ENCODE results near the gene PLEKHM2.

PLEKHM2 gene

GRCh38 chr1:15732686-15733081, 48.6 kb downstream of the PLEKHM2 start:
- in situ Hi-C loops (cut with MboI; ENCODE audit: low sequenced_read_pairs, unreplicated experiment) = loop anchor here (25.0 kb wide), 1 partner anchor 395 kb away; no protein-coding TSS in a partner anchor
- DNase-seq (ENCODE audit: low spot score) = no peak
- no peak for TF ChIP-seq CTCF (IDR thresholded peaks at IDR 0.05; ENCODE audit: borderline replicate concordance, control extremely low read depth, extremely low read depth, insufficient read depth, missing control alignments)

GRCh38 chr1:15733218-15733725, 49.2 kb downstream of the PLEKHM2 start:
- no peak for TF ChIP-seq CTCF (IDR thresholded peaks at IDR 0.05; ENCODE audit: borderline replicate concordance, control extremely low read depth, extremely low read depth, insufficient read depth, missing control alignments)
- no peak for DNase-seq (ENCODE audit: low spot score)
- in situ Hi-C loops (cut with MboI; ENCODE audit: low sequenced_read_pairs, unreplicated experiment) = loop anchor here (25.0 kb wide), 1 partner anchor 396 kb away; no protein-coding TSS in a partner anchor

DNA sequence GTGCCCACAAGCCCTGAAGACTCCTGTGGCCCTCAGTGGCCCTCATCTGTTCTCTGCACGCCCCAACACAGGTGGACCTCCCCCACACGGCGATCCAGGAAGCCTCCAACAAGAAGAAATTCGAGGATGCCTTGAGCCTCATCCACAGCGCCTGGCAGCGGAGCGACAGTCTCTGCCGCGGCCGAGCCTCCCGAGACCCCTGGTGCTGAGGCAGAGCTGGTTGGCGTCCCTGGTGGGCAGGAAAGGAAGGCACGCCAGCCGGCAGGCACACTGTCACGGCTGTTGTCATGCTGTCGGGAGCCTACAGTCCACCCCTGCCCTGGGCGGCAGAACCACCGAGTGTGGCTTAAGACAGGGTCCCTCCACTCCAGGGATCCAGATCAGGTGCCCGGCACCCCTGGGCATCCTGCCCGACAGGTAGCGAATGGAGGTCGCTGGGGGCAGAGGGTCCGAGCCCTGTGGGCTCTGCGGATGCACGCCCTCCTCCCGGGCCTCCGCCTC, 49.7 kb downstream of the PLEKHM2 start:
- in situ Hi-C loops (cut with MboI; ENCODE audit: low sequenced_read_pairs, unreplicated experiment) = loop anchor here (25.0 kb wide), 1 partner anchor 396 kb away; no protein-coding TSS in a partner anchor
- no peak for TF ChIP-seq CTCF (IDR thresholded peaks at IDR 0.05; ENCODE audit: borderline replicate concordance, control extremely low read depth, extremely low read depth, insufficient read depth, missing control alignments)
- DNase-seq (ENCODE audit: low spot score) = no peak

GRCh38 chr1:15734296-15734695, 50.2 kb downstream of the PLEKHM2 start:
- no peak for TF ChIP-seq CTCF (IDR thresholded peaks at IDR 0.05; ENCODE audit: borderline replicate concordance, control extremely low read depth, extremely low read depth, insufficient read depth, missing control alignments)
- DNase-seq (ENCODE audit: low spot score) = no peak
- in situ Hi-C loops (cut with MboI; ENCODE audit: low sequenced_read_pairs, unreplicated experiment) = loop anchor here (25.0 kb wide), 1 partner anchor 397 kb away; no protein-coding TSS in a partner anchor

- in situ Hi-C loops (cut with MboI; ENCODE audit: low sequenced_read_pairs, unreplicated experiment) = loop anchor here (25.0 kb wide), 1 partner anchor 398 kb away; no protein-coding TSS in a partner anchor
- no peak for DNase-seq (ENCODE audit: low spot score)
- no peak for TF ChIP-seq CTCF (IDR thresholded peaks at IDR 0.05; ENCODE audit: borderline replicate concordance, control extremely low read depth, extremely low read depth, insufficient read depth, missing control alignments)
Observed at GRCh38 chr1:15734901-15735300, 50.8 kb downstream of the PLEKHM2 start.

DNA sequence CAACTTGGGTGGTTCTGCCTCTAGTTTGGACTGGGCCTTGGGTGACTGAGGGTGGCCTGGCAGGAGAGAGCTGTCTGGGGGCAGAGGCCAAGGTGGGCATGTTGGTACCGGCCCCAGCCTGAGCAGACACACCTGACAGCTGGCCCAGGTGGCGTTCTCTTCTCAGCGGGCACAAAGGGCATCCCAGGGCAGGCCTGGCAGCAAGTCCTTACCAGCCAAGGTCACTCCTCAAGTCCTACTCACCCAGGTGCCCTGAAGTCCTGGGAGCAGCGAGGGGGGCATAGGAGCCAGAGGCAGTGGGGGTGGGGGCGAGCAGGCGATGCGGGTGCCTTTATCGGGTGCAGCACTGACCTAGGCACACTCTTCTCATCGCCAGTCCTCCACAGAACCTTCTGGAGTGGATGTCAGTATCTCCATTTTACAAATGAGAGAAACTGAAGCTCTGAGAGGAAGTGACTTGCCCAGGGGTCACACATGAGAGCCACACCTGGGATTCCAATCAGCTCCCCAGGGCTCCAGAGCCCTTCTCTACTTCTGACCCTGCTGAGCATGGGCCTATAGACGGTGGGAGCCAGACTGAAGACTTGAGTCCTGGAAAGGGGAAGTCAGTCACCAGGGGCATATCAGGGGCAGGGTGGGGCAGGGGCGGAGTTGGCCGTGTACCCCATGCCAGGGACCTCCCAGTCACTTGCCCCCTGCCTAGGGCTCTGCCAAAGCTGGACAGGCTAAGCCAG, 51.4 kb downstream of the PLEKHM2 start:
- DNase-seq (ENCODE audit: low spot score) = no peak
- in situ Hi-C loops (cut with MboI; ENCODE audit: low sequenced_read_pairs, unreplicated experiment) = loop anchor here (25.0 kb wide), 1 partner anchor 398 kb away; no protein-coding TSS in a partner anchor
- no peak for TF ChIP-seq CTCF (IDR thresholded peaks at IDR 0.05; ENCODE audit: borderline replicate concordance, control extremely low read depth, extremely low read depth, insufficient read depth, missing control alignments)
